HPDE6-E6E7 (cell line): ENCODE data around the gene RBL1.
"Not testable (repeated sequence)": the region's sequence is repeated elsewhere in the genome, so short reads cannot be mapped to it uniquely, and the experiment has no call there.

ENCODE experiments used
- DNase-seq: peaks from one replicate; pipeline ENCODE4 v3.0.0; 2011; ENCODE audit warnings: missing footprints; ENCODE audit errors: extremely low spot score

Gene RBL1

GRCh38 chr20:37095599-37096414 is at the start of gene RBL1:
Gene RBL1, minus strand, starts transcription at chr20:37095997. Its CDS starts 69 bp downstream, at chr20:37095928.
- DNase-seq: peak; percentile 96

GRCh38 chr20:37144856-37145404 is 49.1 kb upstream of the RBL1 start:
- no peak for DNase-seq

- DNase-seq: no peak
Measured at GRCh38 chr20:37142708-37143107, 46.9 kb upstream of the RBL1 start.

GRCh38 chr20:37137547-37137946 is 41.8 kb upstream of the RBL1 start:
- DNase-seq: no peak

GRCh38 chr20:37133952-37134351 is 38.2 kb upstream of the RBL1 start:
- DNase-seq: no peak

- no peak for DNase-seq
Measured at GRCh38 chr20:37131486-37131885, 35.7 kb upstream of the RBL1 start.

GRCh38 chr20:37128803-37129202 is 33.0 kb upstream of the RBL1 start:
- no peak for DNase-seq

GRCh38 chr20:37126290-37126689 is 30.5 kb upstream of the RBL1 start:
- not testable (repeated sequence) for DNase-seq

GRCh38 chr20:37123441-37123840 is 27.6 kb upstream of the RBL1 start:
- DNase-seq: no peak

GRCh38 chr20:37120497-37120896 is 24.7 kb upstream of the RBL1 start:
- DNase-seq: no peak

GRCh38 chr20:37119356-37120036 is 23.7 kb upstream of the RBL1 start:
- DNase-seq: no peak

GRCh38 chr20:37114012-37114411 is 18.2 kb upstream of the RBL1 start:
- DNase-seq: no peak

- DNase-seq: no peak
Measured at GRCh38 chr20:37111926-37112455, 16.2 kb upstream of the RBL1 start.

- DNase-seq: no peak
Measured at GRCh38 chr20:37108676-37109075, 12.9 kb upstream of the RBL1 start.

GRCh38 chr20:37102571-37102970 is 6.8 kb upstream of the RBL1 start:
- DNase-seq: no peak

GRCh38 chr20:37096415-37097041 is 731 bp upstream of the RBL1 start:
- DNase-seq: no peak

- peak; percentile 55 for DNase-seq
Measured at GRCh38 chr20:37095108-37095598, 644 bp downstream of the RBL1 start.

- DNase-seq: no peak
Measured at GRCh38 chr20:37090407-37090806, 5.4 kb downstream of the RBL1 start.

- DNase-seq: no peak
Measured at GRCh38 chr20:37081717-37082289, 14.0 kb downstream of the RBL1 start.

GRCh38 chr20:37077009-37077408 is 18.8 kb downstream of the RBL1 start:
- no peak for DNase-seq

GRCh38 chr20:37075932-37076685 is 19.7 kb downstream of the RBL1 start:
- no peak for DNase-seq
